Measurements from ENCODE around the gene TAGLN3.

TAGLN3 gene

DNA sequence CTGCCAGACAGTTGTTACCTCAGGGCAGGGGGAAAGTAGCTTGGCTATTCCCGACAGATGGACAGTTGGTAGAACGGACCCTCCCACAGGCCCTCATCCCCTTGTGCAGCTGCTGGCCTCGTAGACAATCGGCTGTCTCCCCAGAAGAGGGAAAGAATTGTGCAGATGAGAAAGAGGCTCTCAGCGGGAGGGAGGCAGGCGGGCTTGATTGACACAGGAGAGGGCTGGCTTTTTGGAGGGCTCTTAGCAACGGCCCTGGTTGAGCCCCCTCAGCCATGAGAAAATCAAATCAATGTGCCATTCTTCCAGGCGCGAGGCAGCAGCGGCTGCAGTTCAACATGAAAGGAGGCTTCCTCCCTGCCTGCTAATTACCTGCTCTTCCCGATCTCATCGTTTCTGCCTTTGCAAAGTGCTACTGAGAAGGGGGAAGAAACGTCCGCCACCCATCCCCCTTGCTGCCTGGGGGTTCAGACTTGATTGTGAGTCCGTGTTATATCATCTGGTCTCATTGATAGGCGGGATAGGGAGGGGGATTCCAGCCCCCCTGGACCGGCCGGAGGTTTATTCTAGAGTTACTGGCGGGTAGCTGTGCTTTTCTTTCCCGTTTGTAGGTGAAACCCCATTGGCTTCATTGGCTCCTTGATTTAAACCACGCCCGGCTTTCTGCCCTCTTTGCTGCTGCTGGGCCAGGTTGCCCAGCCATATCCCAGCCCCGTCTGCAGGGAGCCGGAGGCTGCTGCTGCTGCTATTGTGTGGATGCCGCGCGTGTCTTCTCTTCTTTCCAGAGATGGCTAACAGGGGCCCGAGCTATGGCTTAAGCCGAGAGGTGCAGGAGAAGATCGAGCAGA, at the start of gene TAGLN3:
Gene TAGLN3 (plus strand): TSS at position 287 of the 848 bp plus-strand sequence. CDS start 501 bp downstream, at position 788.
- DNase-seq (ENCODE audit: low spot score) = no peak

DNA sequence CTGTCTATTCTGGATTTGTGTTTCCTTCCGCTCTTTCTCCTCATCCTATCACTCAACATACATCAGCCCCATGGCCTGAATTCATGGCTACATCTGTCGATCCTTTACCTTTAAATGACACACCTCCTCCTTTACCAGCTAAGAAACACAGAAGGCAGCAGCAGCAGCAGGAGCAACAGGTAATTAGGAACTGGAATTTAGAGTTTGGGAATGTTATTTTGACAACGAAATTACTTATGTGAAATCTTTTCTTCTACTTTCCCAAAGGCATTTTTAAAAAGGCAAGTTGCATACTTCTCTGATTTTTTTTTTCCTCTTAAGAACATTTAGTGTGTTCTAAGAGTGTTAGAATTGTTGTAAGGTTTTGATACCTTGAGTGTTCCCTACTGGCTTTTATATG, 49.0 kb upstream of the TAGLN3 start:
- no peak for DNase-seq (ENCODE audit: low spot score)

DNA sequence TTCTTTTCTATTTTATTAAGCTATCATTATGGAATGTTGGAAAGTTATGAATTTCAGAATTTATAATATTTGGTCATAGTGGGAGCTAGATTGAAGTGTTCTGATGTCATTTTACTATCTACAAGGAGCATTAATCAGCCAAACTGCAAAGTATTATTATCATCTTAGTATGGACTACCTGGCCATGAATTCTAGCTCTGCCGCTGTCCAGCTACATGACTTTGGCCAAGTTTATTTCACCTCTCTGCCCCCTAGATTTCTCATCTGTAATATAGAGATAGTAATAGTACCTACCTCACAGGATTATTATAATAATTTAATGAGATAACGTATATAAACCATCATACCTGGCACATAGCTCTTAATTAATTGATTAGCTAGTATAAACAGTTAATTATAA, 47.7 kb upstream of the TAGLN3 start:
- no peak for DNase-seq (ENCODE audit: low spot score)

DNA sequence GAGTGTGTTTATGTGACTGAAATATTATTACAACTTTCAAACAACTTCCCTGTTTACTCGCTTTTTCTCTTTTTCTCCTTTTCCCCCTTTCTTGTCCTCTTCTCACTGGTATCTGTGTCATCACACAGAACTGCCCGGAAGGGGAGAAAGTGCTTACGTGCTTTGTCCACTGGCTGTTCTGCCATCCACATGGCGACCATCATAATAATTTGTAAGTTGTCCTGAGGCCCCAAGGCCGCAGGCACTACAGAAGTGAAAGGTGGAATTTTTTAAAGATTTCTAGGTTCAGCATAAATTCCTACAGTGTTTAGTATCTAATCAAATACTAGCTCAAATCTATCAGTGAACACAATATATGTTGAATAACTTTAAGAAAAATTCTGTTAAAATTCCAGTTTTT, 46.6 kb upstream of the TAGLN3 start:
- no peak for DNase-seq (ENCODE audit: low spot score)

DNA sequence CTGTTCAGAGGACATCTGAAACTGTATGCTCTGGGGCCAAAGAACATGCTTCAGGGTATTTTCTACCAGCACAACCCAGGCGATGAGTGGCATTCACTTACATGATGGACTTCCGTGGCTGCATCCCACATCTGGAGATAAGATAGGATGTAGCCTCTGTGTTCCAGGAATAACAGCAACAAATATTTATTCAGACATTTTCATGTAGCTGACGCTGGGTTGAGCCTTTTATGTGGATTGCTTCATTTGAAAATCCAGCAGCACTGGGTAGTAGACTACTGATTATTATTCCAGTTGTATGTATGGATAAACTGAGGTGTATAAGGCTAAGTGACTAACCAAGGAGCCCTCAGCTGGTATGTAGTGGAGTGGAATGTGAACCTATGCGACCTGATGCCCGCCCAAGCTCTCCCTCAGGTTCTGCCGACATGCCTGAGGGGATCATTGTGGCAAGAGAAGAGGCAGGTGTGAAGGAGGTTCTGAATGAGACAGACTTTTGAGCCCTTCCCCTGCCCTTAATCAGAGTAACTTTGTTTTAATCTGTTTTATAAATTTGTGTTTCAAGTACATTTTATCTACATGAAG, 45.8 kb upstream of the TAGLN3 start:
- no peak for DNase-seq (ENCODE audit: low spot score)

DNA sequence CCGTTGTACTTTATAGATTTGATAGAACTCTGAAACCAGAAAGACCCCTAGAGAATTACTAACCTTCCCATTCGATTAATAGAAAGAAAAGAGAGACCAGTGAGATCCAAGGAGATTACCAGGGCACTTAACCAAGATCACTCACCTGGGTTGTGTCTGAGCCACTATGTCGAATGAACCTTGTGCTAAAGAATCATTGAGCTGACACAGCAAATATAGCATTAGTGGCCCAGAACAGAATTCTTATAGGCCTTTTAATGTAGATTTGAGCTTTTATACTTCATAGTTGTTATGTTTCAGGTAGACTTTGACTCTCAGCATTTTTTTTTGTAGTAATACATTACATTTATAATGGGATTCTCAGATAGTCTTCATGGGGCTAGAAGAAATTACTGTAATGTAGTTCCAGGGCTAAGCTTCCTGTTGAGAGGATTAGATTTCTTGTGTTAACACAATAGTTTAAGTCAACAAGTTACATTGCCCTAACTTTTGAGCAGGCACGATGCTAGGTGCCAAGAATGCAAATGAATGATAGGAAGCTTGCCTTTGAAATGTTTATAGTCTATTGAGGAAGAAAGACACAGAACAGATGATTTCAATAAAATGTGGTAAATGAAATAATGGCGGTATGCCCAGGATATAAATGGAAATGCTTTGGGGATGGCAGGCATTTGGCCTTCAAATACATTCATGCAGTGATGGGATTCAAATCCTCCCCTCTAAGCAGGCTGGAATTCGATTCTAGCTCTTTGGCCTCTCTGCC, 44.3 kb upstream of the TAGLN3 start:
- DNase-seq (ENCODE audit: low spot score) = no peak

DNA sequence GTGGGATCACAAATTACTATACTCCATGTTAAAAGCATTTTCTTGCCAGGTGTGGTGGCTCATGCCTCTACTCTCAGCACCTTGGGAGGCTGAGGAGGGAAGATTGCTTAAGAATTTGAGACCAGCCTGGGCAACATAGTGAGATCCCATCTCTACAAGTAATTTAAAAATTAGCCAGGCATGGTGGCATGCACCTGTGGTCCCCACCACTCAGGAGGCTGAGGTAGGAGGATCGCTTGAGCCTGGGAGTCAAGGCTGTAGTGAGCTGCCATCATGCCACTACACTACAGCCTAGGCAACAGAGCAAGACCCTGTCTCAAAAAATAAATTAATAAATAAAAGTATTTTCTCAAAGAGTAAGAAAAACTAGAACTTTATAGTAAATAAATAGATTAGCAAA, 42.8 kb upstream of the TAGLN3 start:
- no peak for DNase-seq (ENCODE audit: low spot score)

DNA sequence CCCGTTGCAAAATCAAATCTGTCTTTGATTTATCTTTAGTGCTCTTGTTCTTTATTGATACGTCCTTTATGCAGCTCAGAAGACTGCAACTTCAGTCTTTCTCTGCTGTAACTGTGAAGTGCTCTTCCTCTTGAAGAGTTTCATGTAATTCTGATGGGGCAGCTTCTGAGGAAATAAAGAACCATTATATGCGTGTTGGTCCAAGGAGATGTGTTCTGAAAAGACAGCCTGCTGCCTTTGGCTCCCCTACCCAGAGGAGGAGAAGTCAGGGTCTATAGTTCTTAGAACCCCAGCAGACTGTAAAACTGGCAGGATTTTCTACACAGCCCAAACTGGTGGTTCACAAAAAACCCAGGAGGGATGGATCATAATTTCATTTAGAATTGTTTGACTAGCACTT, 42.3 kb upstream of the TAGLN3 start:
- DNase-seq (ENCODE audit: low spot score) = no peak

DNA sequence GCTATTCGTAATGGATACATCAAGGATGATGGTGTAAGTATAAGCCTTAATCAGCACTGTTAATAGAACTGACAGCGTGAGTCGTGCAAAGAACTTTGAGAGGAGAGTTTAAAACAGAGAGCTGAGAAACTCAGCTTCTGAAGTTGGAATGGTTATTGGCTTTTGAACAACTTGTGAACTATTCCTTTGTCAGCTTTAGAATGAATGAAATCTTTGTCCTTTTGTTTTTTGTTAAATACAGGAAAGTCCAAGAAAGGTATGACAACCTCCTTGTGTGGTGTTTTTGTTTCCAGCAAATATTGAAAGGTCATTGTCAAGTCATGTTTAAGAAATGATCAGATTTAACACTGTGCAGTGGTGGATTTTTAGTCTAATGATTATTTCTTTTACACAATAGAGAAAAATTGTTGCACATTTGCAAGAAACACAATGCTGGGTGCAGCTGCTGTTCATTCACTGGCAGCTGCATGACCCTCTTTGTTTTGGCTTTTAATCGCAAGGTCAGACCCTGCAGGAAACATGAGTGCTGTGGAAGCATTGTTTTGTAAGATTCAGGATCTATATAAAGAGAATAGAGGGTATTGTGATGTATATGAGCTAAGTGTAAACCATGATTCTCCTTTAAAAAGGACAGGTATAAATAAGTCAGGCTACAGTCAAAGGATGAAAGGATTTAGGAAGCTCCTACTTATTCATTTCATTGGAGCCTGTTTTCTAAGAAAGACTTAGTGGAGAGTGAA, 41.6 kb upstream of the TAGLN3 start:
- DNase-seq (ENCODE audit: low spot score) = no peak

DNA sequence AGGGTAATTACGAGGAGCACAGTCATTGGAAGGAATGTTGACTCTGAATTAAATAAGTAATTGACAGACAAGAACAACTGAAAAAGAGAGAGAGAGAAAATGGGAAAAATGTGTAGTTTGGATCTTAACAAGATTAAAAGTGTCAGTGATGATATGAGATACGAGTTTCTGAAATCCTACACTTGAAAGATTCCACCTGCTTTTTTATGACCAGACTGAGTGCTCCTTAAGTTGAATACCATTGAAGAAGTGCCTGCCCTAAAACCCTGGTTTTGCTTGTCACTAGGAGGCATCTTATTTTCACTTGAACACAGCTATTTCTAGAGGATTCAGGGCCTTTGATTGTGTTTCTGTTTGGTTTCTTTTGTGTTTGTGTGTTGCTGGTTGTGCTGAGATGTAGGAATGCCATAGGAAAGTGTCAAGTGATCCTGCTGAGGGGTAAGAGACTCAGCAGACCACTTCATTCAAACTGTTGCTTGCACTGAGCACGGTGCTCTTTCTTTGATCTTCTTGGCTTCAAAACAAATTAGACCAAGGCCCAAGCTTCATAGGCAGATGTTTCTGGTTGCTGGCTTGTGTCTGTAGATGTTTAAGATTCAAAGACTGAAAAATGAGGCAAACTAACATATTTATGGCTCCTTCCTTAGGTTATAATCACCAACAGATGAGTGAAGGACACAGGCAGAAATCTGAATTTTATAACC, 37.1 kb upstream of the TAGLN3 start:
- no peak for DNase-seq (ENCODE audit: low spot score)

DNA sequence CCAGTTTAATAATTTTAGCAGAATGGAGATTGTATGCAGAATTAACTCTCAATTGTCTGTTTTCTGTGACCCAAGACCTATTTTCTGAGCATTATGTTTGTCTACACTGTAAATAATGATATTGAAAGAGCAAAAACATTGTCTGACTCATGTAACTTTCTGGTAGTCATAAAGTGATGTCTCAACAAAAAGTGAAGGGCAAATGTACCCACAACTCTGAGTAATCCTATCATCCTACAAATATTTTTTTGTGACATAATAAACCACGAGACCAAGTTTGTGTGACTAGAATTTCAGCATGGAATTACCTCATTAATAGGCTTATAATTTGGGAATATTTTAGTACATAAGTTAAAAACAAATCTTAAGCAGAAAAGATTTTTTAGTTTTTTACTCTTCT, 35.3 kb upstream of the TAGLN3 start:
- DNase-seq (ENCODE audit: low spot score) = no peak

DNA sequence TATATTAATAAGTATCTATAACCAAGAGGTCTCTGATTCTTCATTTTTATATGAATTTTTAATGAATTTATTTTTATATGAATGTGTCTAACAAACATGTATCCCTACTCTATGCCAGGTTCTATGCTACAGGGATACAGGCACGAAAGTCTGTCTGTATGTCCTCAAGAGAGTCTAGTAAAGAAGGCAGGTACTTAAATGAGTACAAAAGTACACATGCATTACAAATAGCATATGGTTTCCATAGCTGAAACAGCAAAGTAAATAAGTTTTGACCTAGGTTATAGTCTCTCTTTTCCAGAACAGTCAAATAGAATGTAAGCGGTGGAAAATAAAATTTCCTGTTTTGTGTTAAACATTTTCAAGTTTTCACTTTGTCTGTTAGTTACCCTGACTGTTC, 33.2 kb upstream of the TAGLN3 start:
- DNase-seq (ENCODE audit: low spot score) = no peak

DNA sequence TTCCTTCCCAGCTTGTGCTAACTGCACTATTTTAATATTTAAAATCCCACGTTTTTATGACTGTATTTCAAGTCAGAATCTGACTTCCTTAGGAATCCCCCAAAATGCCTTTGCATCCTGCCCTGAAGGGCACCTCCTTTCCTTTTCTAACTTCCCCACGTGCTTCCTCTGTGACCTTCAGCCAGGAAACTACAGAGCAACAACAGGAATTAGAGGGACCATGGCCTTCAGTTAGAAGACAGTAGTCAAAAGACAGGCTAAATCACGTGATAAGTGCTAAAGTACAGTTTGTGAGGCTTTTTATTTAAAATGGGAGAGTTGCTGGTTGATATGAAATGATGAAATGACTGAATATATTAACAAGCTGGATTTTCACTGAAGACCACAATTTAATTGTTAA, 31.7 kb upstream of the TAGLN3 start:
- no peak for DNase-seq (ENCODE audit: low spot score)

DNA sequence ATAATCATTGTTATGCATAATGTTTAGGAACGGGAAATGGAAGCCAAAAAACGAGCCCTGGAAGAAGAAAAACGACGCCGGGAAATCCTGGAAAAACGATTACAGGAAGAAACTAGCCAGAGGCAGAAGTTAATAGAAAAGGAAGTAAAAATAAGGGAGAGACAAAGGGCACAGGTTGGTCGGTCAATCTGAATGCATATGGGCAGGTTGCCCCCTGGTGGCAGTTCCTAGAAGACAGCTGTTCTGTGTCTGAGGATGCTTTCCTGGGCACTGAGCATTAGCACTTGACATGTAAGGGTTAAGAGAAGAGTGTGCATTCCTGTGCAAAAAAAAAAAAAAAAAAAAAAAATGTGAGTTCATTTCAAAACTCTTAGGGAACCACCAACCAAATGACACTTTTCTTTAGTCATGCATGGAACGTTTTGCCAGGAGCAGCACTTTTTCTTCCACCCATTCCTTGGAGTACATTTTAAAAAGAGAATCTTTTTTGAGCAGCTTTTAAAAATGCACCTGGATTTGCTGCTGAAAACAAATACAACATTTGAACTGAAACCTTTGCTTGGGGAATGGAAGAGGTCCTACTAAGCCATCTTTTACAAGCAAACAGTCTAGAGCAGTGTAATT, 31.0 kb upstream of the TAGLN3 start:
- DNase-seq (ENCODE audit: low spot score) = peak; percentile 83

DNA sequence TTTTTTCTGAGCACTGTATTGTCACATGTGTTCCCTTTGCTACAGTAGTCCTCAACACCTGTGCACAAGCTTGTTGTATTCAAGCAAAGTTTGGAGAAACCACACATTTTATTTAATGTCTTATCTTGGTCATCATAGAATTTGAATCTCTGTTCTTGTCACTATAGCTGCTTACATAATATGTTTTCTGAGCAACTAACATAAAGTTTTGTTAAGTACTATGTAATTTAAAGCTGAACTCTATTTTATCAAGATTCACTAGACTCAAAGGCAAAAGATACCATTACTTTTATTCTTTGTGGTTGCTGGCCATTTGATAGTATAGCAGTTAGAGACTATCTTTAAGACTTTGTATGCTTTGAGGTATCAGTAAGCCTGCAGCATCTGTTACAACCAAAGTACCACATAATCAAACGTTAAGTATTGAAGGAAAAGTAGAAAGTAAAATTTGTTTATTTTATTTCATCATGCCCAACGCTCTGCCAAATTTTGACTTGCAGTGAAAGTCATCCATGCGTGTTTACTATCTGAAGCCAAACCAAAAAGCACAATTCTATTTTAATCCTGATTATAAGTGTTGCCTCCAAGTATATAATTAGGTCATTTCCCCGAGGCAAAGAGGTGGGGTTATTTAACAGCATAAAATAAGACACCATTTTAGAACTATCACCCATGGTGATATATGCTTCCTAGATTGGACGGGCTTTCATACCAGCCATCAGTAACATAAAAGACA, 30.2 kb upstream of the TAGLN3 start:
- DNase-seq (ENCODE audit: low spot score) = no peak

DNA sequence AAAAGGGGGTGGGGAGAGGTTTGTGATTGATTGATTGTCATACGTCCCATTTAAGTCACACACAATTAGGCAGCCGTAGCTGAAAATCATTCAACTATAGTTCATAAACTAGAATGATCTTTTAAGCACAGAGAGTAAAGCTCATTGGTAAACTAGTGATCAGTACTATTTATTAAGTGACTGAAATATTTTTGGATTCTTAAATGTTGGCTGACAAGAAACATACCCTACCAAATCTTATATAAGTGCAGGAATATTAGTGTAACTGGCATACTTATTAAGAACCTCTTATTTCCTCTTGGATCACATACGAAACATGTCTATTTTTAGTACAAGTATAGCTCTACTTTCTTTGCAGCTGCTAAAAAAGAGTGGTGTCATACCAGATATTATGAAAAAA, 28.3 kb upstream of the TAGLN3 start:
- DNase-seq (ENCODE audit: low spot score) = no peak

DNA sequence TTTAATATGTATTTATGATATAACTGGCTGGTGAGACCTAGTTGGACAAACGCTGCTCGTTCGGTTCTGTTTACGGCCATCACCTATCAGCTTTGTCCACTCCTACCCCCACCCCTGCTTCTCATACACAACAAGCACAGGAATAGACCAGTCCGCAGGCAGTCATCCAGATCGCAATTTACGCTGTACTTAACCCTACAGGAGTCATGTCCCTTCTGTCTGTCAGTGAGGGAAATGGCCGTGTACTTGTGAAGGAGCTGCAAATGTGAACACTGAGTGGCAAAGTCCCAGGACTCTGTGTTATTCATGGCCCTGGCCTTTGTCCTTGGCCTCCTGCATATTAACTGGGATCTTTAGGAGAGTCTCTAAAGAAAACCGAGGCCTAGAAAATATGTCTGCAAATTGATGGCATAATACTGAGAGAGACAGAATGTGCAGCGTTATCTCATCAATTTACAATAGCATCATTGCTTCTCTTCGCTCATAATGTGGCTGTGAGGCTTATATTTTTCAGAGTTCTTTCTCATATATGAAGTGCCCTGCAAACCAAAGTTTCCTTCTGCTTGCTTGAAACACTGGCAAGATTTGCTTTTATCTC, 27.1 kb upstream of the TAGLN3 start:
- DNase-seq (ENCODE audit: low spot score) = no peak

DNA sequence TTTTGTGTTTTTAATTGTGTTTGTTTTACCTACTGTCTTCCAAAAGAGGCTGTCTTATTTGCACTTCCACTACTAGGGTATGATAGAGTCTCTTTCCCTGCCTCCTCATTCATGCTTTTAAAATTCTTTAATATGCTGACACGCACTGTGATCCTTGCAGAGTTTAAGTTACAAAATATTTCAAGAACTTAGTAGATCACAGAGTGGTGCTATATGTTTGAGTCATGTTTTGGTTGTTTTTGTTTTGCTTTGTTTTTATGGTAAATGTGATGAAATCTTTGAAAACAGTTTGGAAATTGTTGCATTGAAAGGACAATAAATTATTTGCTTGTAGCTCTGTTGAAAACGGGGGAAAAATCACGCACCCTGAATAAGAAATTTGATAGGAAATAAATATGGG, 25.8 kb upstream of the TAGLN3 start:
- no peak for DNase-seq (ENCODE audit: low spot score)

DNA sequence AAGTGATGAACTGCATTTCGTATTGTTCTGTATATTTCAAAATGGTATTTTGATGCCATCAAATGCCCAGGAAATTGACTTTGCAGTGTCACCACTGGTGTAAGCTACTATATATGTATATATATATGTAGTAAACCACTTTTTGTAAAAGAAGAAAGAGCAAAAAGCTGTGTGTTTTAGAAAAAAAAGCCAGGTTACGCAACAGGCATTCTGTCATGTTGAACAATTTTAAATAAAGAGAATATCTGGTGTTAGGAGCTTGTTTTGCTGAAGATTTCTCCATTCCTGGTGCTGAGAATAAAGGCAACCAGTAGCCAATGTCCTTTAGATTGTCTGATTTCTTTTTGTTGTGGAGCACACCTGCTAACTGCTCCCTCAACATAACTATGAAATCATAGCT, 23.6 kb upstream of the TAGLN3 start:
- no peak for DNase-seq (ENCODE audit: low spot score)

DNA sequence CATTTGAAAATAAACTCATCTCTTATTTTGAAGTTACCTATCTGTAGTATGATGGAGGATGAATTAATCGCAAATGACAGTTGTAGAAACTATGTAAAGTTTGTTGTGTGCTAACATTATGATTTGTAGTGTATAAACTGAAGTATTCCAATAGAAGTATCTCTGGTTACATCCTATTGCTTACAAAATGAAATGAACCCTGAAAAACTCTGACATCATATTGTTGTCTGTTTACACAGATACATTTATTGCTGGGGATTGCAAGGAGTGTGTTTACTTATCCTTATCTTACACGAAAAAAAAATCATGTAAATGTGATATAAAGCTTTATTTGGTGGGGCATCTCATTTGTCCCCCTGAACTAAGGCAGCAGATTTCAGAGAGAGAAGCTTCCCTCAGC, 22.5 kb upstream of the TAGLN3 start:
- no peak for DNase-seq (ENCODE audit: low spot score)

Measured in left forelimb (tissue), 1 donor.